ENCODE results near the gene LPIN1.
"Not testable (repeated sequence)": the region's sequence is repeated elsewhere in the genome, so short reads cannot be mapped to it uniquely, and the experiment has no call there.

Gene LPIN1

GRCh38 chr2:11814979-11815510 lies 68.6 kb downstream of the LPIN1 start:
- no peak for DNase-seq

DNA sequence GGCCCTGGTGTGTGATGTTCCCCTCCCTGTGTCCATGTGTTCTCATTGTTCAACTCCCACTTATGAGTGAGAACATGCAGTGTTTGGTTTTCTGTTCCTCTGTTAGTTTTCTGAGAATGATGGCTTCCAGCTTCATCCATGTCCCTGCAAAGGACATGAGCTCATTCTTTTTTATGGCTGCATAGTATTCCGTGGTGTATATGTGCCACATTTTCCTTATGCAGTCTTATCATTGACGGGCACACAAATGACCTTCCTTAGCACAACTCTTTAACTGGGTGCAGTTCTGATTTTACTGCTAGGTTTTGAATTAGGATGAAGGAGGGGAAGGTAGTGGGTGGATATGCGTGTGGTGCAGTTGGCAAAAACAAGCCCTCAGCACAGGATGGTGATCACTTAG lies 70.5 kb downstream of the LPIN1 start:
- DNase-seq: not testable (repeated sequence)

- no peak for DNase-seq
Measured at GRCh38 chr2:11819235-11819729, 72.8 kb downstream of the LPIN1 start.

DNA sequence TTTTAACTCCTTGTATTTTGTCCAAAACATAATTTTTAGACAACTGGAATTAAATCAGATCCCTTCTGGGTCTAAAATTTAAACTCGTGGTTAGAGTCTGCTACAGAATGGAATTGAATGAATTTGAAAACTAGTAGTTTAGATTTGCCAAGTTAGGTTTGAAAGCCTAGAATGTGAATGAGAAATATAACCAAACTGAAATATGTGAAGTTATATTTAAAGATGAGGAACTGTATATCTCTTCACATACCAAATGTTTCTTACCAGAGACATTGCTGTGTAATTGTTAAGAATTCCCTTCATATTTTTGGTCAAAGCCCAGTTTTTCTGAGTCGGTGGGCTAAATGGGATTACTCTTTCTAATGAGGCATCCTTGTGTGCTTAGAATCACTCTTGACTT lies 74.2 kb downstream of the LPIN1 start:
- DNase-seq: no peak

DNA sequence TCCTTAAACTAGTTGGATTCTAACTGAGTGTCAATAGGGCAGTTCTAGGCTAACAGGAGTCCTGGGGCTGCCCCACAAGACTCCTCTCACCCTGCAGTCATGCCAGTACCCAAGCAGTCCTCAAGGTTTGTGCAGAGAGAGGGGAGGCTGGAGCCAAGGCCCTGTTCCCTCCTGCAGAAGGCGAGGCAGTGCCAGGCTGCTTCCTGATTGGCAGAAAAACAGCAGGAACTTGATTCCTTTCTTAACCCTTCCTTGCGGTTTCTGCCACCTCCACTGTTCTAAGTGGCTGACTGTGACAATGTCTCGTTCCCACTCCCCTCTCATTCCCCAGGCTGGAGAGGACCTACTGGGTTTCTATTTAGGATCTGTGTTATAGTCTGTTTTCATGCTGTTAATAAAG lies 75.3 kb downstream of the LPIN1 start:
- no peak for DNase-seq

DNA sequence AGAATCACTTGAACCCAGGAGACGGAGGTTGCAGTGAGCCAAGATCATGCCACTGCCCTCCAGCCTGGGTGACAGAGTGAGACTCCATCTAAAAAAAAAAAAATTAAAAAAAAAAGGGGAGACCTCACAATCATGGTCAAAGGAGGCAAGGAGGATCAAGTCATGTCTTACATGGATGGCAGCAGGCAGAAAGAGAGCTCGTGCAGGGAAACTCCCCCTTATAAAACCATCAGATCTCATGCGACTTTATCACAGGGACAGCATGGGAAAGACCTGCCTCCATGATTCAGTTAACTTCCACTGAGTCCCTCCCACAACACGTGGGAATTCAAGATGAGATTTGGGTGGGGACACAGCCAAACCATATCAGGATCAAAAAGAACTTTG lies 75.9 kb downstream of the LPIN1 start:
- not testable (repeated sequence) for DNase-seq

- DNase-seq: peak; percentile 7
Measured at GRCh38 chr2:11822746-11823451, 76.5 kb downstream of the LPIN1 start.

DNA sequence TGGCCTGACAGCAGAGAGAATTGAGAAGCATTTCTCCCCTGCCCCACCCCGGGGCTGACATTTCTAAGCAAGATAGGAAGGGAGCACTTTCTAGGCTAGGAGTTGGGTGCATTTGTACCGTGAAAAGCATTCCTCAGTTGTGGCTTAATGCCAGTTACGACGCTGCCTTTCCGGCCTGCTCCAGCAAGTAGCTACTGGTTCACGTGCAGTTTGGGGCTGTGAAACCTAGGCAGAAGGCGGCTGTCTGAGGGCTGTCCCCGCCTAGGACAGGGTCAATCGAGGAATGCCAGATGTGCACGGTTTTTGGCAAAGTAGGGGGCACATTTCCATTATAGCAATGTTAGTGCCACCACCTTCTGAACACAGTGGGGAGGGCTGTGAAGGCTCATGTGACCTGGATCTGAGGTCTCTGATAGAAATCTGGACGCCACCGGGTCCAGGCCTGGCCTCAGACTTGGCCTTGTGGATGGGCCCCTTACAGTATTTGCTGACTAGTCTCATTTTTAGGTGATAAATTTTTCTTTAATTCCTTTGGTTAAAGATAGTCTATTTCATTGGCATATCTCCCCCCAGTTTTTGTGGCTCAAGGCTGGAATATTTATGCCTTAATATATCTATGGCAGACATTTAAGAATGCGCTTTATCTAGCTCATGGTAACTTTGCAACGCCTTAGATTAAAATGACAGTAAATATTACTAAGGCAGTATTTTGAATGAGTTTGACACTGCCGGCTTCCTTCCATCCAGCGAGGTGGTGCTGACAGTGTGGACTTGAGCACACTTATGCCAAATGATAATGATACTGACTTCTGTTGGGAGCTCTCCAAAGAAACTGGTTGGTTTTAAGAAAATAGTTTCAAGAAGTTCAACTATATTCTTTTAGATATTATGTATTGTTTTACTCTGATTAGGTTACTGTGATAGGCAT lies 78.7 kb downstream of the LPIN1 start:
- no peak for DNase-seq

GRCh38 chr2:11827547-11827946 lies 81.1 kb downstream of the LPIN1 start:
- no peak for DNase-seq

- no peak for DNase-seq
Measured at GRCh38 chr2:11828933-11829323, 82.5 kb downstream of the LPIN1 start.

- DNase-seq: peak; percentile 80
Measured at GRCh38 chr2:11829324-11829946, 83.0 kb downstream of the LPIN1 start.

- peak; percentile 76 for DNase-seq
Measured at GRCh38 chr2:11829947-11830707, 83.7 kb downstream of the LPIN1 start.

DNA sequence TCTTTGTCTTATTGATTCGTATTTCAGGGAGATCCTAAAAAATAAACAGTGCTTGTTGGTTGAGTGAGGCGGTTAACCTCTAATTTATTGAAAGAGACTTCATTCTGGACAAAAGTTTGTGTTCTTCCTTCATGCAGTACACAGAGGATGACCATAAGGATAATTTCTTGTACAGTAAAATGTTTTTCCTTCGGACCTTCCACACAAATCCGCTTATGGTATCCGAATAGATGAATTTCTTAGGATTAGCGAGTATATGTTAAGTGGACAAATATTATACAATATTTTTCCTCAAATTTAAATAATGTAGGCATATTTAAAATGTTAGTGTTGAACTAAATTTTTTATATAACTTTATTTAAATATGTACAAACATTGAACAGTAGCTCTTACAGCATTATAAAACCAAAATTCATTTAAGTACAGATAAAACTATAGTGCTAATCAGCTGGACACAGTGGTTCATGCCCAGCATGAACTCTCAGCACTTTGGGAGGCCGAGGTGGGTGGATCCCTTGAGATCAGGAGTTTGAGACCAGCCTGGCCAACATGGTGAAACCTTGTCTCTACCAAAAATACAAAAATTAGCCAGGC lies 84.4 kb downstream of the LPIN1 start:
- DNase-seq: no peak

DNA sequence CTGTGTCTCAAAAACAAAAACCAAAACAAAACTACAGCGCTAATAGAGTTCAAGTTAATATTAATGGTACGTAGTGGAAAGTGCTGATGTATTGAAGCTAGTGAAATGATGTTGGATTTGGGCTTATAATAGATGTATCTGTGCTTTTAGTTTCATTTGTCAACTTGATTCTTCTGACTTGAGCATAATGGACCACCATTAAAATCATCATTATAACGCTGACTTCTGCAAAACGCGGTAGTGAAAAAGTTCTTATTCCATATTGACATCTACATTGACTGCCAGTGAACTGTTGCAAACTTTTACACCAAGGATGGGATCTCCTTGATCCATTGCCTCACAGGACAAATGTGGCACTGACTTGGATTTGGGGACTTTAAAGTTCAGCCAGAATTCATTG lies 85.0 kb downstream of the LPIN1 start:
- DNase-seq: no peak

DNA sequence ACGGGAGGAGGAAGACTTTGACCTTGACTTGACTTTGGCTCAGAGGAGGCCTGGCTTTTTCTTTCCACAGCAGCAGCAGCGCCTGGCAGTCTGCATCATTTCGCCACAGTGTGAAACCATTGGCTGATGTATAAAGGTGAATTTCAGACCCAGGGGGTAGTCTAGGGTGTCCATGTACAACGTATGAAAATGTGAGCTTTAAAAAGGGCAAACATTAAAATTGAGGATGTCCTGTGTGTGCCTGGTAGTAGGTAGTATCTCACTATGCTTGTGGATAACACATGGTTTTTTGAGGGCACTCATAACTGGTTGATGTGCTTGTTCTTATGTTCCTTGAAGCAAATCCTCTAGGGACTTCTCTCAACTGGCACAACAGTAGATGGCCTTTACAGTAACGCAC lies 86.1 kb downstream of the LPIN1 start:
- no peak for DNase-seq

DNA sequence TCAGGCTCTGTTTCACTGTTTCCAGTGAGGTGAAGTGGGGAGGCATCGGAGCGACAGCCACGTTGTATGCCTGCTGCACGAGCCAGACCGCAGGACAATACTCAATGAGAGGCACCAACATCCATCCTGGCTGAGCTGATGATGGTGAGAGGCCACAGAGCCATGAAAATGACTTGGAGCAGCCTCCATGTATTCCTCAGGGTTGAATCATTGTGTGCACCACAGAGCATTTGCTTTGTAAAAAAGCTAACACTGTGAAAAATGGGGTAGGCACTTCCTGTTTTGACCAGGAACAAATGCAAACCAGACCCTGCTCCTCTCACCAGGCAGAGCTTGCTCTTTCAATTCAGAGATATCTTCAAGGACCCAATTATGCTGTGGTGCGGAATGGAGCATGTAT lies 87.2 kb downstream of the LPIN1 start:
- DNase-seq: peak; percentile 58

GRCh38 chr2:11835403-11835802 lies 89.0 kb downstream of the LPIN1 start:
- DNase-seq: peak; percentile 23

- DNase-seq: no peak
Measured at GRCh38 chr2:11836647-11837219, 90.3 kb downstream of the LPIN1 start.

DNA sequence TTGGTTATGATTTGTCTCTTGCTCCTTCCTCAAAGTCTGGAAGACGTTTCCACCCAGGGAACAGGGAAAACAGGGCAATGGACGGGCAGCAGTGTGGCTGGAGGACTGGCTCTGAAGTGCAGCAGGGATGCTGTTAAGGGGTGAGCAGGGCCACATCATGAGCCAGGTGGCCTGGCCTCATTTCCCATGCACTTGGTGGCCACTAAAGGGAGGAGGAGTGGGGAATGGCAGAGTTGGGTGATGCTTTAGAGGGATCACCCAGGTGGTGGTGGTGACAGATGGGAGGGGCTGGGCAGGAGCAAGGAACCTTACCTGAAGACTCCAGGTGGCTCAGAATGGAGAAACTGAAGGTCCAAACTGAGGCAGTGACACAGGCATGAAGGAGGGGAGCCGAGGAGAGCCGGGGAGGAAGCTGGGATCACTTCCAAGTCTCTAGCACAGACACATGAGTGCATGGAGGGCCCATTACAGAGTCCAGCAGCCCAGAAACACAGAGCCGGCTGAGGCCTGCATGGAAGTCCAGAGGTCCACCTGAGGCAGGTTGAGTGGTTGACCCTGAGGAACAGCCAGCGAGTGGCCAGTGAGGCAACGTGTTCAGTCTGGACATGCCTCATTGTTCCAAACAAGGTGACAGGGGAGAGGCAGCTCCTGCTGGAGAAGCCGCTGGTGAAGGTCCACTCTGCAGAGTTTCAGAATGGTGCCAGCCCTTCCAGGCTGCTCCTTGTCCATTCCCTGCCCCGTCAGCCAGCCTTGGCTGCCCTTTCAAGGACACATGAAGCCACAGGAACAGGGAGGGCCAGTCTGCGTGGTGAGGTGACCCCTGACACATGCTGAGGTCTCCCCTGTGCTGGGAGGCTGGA lies 91.7 kb downstream of the LPIN1 start:
- no peak for DNase-seq

DNA sequence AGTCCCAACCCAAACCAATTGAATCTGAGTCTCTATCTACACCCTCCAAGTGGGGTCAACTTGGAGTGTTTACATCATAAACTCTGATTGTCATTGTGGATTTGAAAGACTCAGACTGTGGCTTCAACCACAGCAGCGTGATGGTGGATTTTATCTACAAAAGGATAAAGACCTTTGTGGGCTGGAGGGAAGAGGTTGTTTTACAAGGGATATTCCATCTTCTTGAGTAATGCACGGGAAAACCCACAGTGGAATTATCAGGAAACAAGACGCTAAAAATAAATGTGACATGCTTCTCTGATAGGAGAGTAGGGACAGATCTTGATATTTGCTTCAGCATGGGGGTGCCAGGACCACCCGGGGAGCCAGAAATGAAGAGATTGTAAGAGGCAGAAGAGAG lies 93.5 kb downstream of the LPIN1 start:
- no peak for DNase-seq

DNA sequence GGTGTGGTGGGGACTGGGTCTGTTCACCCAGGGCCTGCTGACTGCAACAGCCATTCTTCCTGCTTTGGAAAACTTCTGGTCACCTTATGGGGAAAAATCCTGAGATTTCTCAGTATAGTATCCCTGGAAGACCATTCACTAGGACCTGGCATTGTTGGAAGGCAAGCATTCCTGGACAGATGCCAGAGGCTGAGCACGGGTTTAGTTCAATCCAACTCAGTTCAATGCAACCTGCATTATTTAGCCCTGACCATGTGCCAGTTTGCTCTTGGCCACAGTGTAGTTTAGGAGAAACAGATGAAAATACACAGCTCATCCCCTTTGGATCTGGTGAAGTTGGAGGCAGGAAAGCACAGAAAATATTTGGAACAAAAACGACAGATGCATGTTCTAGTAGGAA lies 95.9 kb downstream of the LPIN1 start:
- DNase-seq: peak; percentile 8
